Liver (tissue), 9 donors: ENCODE data around the gene SPTLC3. TPM values are rescaled to one million over a fixed set of nuclear protein-coding genes. Genes with fewer than 3 reads are reported as not detected.

ENCODE experiments used
- DNase-seq: peaks from one replicate; pipeline ENCODE4 v3.0.0-alpha.2; 2017; ENCODE audit warnings: low spot score
- H3K27ac ChIP-seq, 2 donors: one replicate each; pipeline ENCODE4 v1.7.0; 2013; ENCODE audit warnings: inconsistent platforms in 2 of 2, low read length in 2 of 2, control low read depth in 1 of 2, low read depth in 1 of 2, mild to moderate bottlenecking in 1 of 2
- H3K27me3 ChIP-seq, 4 donors: one replicate each; pipeline versions ENCODE4 v1.6.1 to v1.7.0; 2013; ENCODE audit warnings: low read length in 3 of 4, inconsistent platforms in 1 of 4, mild to moderate bottlenecking in 1 of 4, moderate library complexity in 1 of 4; ENCODE audit not compliant: control insufficient read depth in 4 of 4, insufficient read depth in 4 of 4
- H3K36me3 ChIP-seq, 4 donors: one replicate each; pipeline versions ENCODE4 v1.6.1 to v1.7.0; 2013; ENCODE audit warnings: low read length in 3 of 4, mild to moderate bottlenecking in 3 of 4, low read depth in 1 of 4, moderate library complexity in 1 of 4; ENCODE audit not compliant: control insufficient read depth in 4 of 4, insufficient read depth in 3 of 4
- H3K4me1 ChIP-seq, 4 donors: one replicate each; pipeline versions ENCODE4 v1.6.1 to v1.7.0; 2013; ENCODE audit warnings: low read length in 3 of 4, mild to moderate bottlenecking in 3 of 4, moderate library complexity in 1 of 4; ENCODE audit not compliant: control insufficient read depth in 4 of 4, insufficient read depth in 4 of 4
- H3K4me3 ChIP-seq, 3 donors: one replicate each; pipeline versions ENCODE4 v1.6.1 to v1.7.0; 2013; ENCODE audit warnings: low read length in 3 of 3, control low read depth in 1 of 3, low read depth in 1 of 3, mild to moderate bottlenecking in 1 of 3
- H3K9ac ChIP-seq, 2 donors: one replicate each; pipeline ENCODE4 v1.7.0; 2013; ENCODE audit warnings: low read length in 2 of 2, mild to moderate bottlenecking in 2 of 2, moderate library complexity in 2 of 2, control low read depth in 1 of 2, low read depth in 1 of 2
- H3K9me3 ChIP-seq, 4 donors: one replicate each; pipeline versions ENCODE4 v1.6.1 to v1.7.0; 2013; ENCODE audit warnings: low read length in 3 of 4; ENCODE audit not compliant: control insufficient read depth in 4 of 4
- ATF3 ChIP-seq: IDR thresholded peaks from 2 replicates; pipeline ENCODE4 v1.6.1; 2016; ENCODE audit warnings: antibody characterized with exemption
- CTCF ChIP-seq: fragments of 150-350 bp; IDR thresholded peaks from 2 replicates; pipeline ENCODE4 v1.5.1; 2017; ENCODE audit warnings: improper control_type of control experiment, low read depth, low read length; ENCODE audit not compliant: missing input control
- EGR1 ChIP-seq, 2 donors: IDR thresholded peaks; 2 replicates each; pipeline ENCODE4 v1.6.1; 2016 to 2018; ENCODE audit warnings: antibody characterized with exemption in 2 of 2, low read depth in 2 of 2
- FOXA1 ChIP-seq: IDR thresholded peaks from 2 replicates; pipeline ENCODE4 v1.6.1; 2016; ENCODE audit warnings: antibody characterized with exemption
- GABPA ChIP-seq, 2 donors: IDR thresholded peaks in 1 of 2; conservative IDR thresholded peaks in 1 of 2; 2 replicates each; pipeline ENCODE4 v1.6.1; 2016; ENCODE audit warnings: antibody characterized with exemption in 2 of 2, mild to moderate bottlenecking in 1 of 2, moderate library complexity in 1 of 2
- HNF4A ChIP-seq, 2 donors: conservative IDR thresholded peaks; 2 replicates each; pipeline ENCODE4 v1.6.1; 2016; ENCODE audit warnings: antibody characterized with exemption in 2 of 2, mild to moderate bottlenecking in 2 of 2
- HNF4G ChIP-seq: IDR thresholded peaks from 2 replicates; pipeline ENCODE4 v1.6.1; 2016; ENCODE audit warnings: antibody characterized with exemption
- JUND ChIP-seq, 2 donors: IDR thresholded peaks; 2 replicates each; pipeline ENCODE4 v1.6.1; 2016; ENCODE audit warnings: antibody characterized with exemption in 2 of 2
- MAX ChIP-seq: IDR thresholded peaks from 2 replicates; pipeline ENCODE4 v1.6.1; 2016; ENCODE audit warnings: antibody characterized with exemption
- NR2F2 ChIP-seq: IDR thresholded peaks from 2 replicates; pipeline ENCODE4 v1.6.1; 2016; ENCODE audit warnings: antibody characterized with exemption
- RAD21 ChIP-seq, 2 donors: IDR thresholded peaks; 2 replicates each; pipeline ENCODE4 v1.6.1; 2016; ENCODE audit warnings: antibody characterized with exemption in 2 of 2, mild to moderate bottlenecking in 2 of 2
- REST ChIP-seq: IDR thresholded peaks from 2 replicates; pipeline ENCODE4 v1.6.1; 2016; ENCODE audit warnings: antibody characterized with exemption, mild to moderate bottlenecking
- RXRA ChIP-seq, 2 donors: IDR thresholded peaks; 2 replicates each; pipeline ENCODE4 v1.6.1; 2017 to 2018; ENCODE audit warnings: antibody characterized with exemption in 2 of 2, mild to moderate bottlenecking in 1 of 2
- SP1 ChIP-seq: IDR thresholded peaks from 2 replicates; pipeline ENCODE4 v1.6.1; 2018; ENCODE audit warnings: antibody characterized with exemption, mild to moderate bottlenecking
- TAF1 ChIP-seq: conservative IDR thresholded peaks from 2 replicates; pipeline ENCODE4 v1.6.1; 2016; ENCODE audit warnings: antibody characterized with exemption, mild to moderate bottlenecking
- YY1 ChIP-seq: IDR thresholded peaks from 2 replicates; pipeline ENCODE4 v1.6.1; 2016; ENCODE audit warnings: antibody characterized with exemption, mild to moderate bottlenecking
- ZBTB33 ChIP-seq: IDR thresholded peaks from 2 replicates; pipeline ENCODE4 v1.6.1; 2016; ENCODE audit warnings: antibody characterized with exemption
- WGBS: extraction: QIAGEN DNeasy Blood & Tissue Kit; methylation state at CpG from one replicate; pipeline ENCODE4 v1.1.7; 2013; 5-methylcytosine and 5-hydroxymethylcytosine counted together
- polyA plus RNA-seq, 2 donors: library from polyadenylated mRNA; stranded (reverse) in 1 of 2; unstranded in 1 of 2; fragments of 200-250 nt in 1 of 2; fragments of >200 nt in 1 of 2; fragmentation: Nextera tagmentation in 1 of 2; extraction: Ambion mirVana in 1 of 2; gene quantifications; one replicate each; pipeline versions ENCODE4 v1.2.1 to v1.2.3, GENCODE V29; 2013 to 2015
- total RNA-seq, 2 donors: library from RNA; depleted of rRNA; stranded (reverse); fragments of >200 nt; gene quantifications; one replicate each; pipeline ENCODE4 v1.2.3, GENCODE V29; 2014
- donor health status: healthy.
- donor health status: healthy.
- donor health status: healthy.
- donor health status: healthy.
- donor health status: healthy.

The SPTLC3 gene
- total and polyA plus RNA-seq, 4 donors, result 4.2 to 40.9 (median 20.4) TPM

- H3K27me3 ChIP-seq, result no peaks in the 10 kb centered on the region
- H3K27ac ChIP-seq, result no peak overlapping the region
- peaks cover 0 to 6% (median 3%) of the 10 kb centered on the region in 4 donors for H3K36me3 ChIP-seq
- no peaks in the 10 kb centered on the region for H3K9me3 ChIP-seq
- DNase-seq, result no peak
- WGBS, result 98% methylated on average over 2 of the region's 2 CpGs
- TF ChIP-seq ATF3, result no peak
- no peak for TF ChIP-seq HNF4G
- TF ChIP-seq SP1, result no peak
- no peak for TF ChIP-seq MAX
- TF ChIP-seq EGR1 (IDR thresholded peaks at IDR 0.05; ENCODE audit: low read depth in 2 of 2), result no peak
- TF ChIP-seq NR2F2, result no peak
- H3K4me3 ChIP-seq, result no peak overlapping the region
- H3K4me1 ChIP-seq, result peaks cover 5 to 19% (median 13%) of the 10 kb centered on the region in 4 donors
- H3K9ac ChIP-seq, result no peak overlapping the region
These were observed 140.2 kb downstream of the SPTLC3 start for GRCh38 chr20:13148961-13149360.

- H3K36me3 ChIP-seq, result peaks cover 0 to 12% (median 7%) of the 10 kb centered on the region in 4 donors
- WGBS, result 90% methylated on average over 8 of the region's 8 CpGs
- no peaks in the 10 kb centered on the region for H3K9me3 ChIP-seq
- DNase-seq, result no peak
- no peak overlapping the region for H3K4me3 ChIP-seq
- TF ChIP-seq FOXA1, result no peak
- TF ChIP-seq ATF3, result no peak
- no peak for TF ChIP-seq REST
- TF ChIP-seq HNF4G, result no peak
- no peak for TF ChIP-seq EGR1 (IDR thresholded peaks at IDR 0.05; ENCODE audit: low read depth in 2 of 2)
- no peak for TF ChIP-seq RAD21 (IDR thresholded peaks at IDR 0.05)
- no peak for TF ChIP-seq NR2F2
- TF ChIP-seq CTCF, result no peak
- no peak for TF ChIP-seq JUND (IDR thresholded peaks at IDR 0.05)
- no peak for TF ChIP-seq ZBTB33
- TF ChIP-seq MAX, result no peak
- no peak for TF ChIP-seq SP1
- no peak for TF ChIP-seq TAF1
- TF ChIP-seq GABPA (IDR thresholded peaks at IDR 0.05 in 1 of 2, conservative IDR thresholded peaks at IDR 0.05 in 1 of 2), result no peak
- no peak for TF ChIP-seq RXRA (IDR thresholded peaks at IDR 0.05)
- TF ChIP-seq HNF4A (conservative IDR thresholded peaks at IDR 0.05), result no peak
- no peak for TF ChIP-seq YY1
- H3K9ac ChIP-seq, result no peak overlapping the region
- H3K27ac ChIP-seq, result no peak overlapping the region
- H3K27me3 ChIP-seq, result no peaks in the 10 kb centered on the region
- H3K4me1 ChIP-seq, result peaks cover 5 to 19% (median 13%) of the 10 kb centered on the region in 4 donors
These were observed 140.8 kb downstream of the SPTLC3 start for GRCh38 chr20:13149371-13150105.
